GM12878 (cell line): ENCODE measurements around the gene CRYBB2. TPM values are rescaled to one million over a fixed set of nuclear protein-coding genes. Genes with fewer than 3 reads are reported as not detected.

Source experiments
- ATAC-seq: fragments of 200-7000 bp; cut with Tn5 transposase; 3 replicates; pipeline ENCODE4 v1.9.1; 2020; ENCODE audit warnings: mild to moderate bottlenecking, moderate library complexity
- BruUV-seq: library from RNA; stranded (reverse); fragments of 400-500 nt; replicated peaks from 2 replicates; lab custom pipeline; 2021; lab: Mats Ljungman, UMichigan
- CTCF ChIA-PET: fragments of 300-600 bp; sonication (Branson Sonifier 250); formaldehyde crosslinking; extraction: SDS; loops from one replicate; lab custom pipeline; 2021; ENCODE audit warnings: inconsistent platforms; lab: Yijun Ruan, JAX
- POLR2A ChIA-PET: fragments of 350-600 bp; formaldehyde crosslinking; extraction: SDS; loops from one replicate; lab custom pipeline; 2021; ENCODE audit warnings: inconsistent platforms; lab: Charles Lee
- RAD21 ChIA-PET: fragments of 300-600 bp; sonication (Branson Sonifier 250); formaldehyde crosslinking; loops from one replicate; lab custom pipeline; 2023; ENCODE audit warnings: antibody characterized with exemption; ENCODE audit not compliant: unreplicated experiment; lab: Charles Lee
- SMC1A ChIA-PET: fragments of 300-600 bp; sonication (Branson Sonifier 250); formaldehyde crosslinking; loops from one replicate; lab custom pipeline; 2023; ENCODE audit not compliant: unreplicated experiment, uncharacterized antibody; lab: Charles Lee
- DNase-seq: peaks from one replicate; pipeline ENCODE4 v3.0.0-alpha.2; 2011; ENCODE audit warnings: low read depth, low spot score
- FAIRE-seq: peaks from 3 replicates; lab custom pipeline; 2011; peaks lifted over from hg19 to GRCh38; lab: Jason Lieb, UNC
- H2AFZ ChIP-seq: 2 replicates; pipeline ENCODE4 v1.6.0; 2011; ENCODE audit warnings: low read depth, low read length, control low read depth; ENCODE audit not compliant: control insufficient read depth
- H3K27ac ChIP-seq: 2 replicates; pipeline ENCODE4 v1.5.1; 2011; ENCODE audit warnings: control low read depth; ENCODE audit not compliant: control insufficient read depth, insufficient read depth
- H3K27me3 ChIP-seq, 2 experiments: replicated peaks in 1 of 2; 2 replicates each; pipeline versions ENCODE4 v1.6.0 to v1.6.1; 2011; ENCODE audit warnings: low read length in 1 of 2; ENCODE audit not compliant: control insufficient read depth in 2 of 2, insufficient read depth in 2 of 2
- H3K36me3 ChIP-seq, 2 experiments: 2 replicates each; pipeline ENCODE4 v1.5.1; 2011; ENCODE audit warnings: low read length in 1 of 2; ENCODE audit not compliant: control insufficient read depth in 2 of 2, insufficient read depth in 2 of 2
- H3K4me1 ChIP-seq: 2 replicates; pipeline ENCODE4 v1.6.1; 2011; ENCODE audit warnings: mild to moderate bottlenecking, low read length, moderate library complexity, mixed read lengths; ENCODE audit not compliant: control insufficient read depth, insufficient read depth
- H3K4me2 ChIP-seq: 2 replicates; pipeline ENCODE4 v1.6.0; 2011; ENCODE audit warnings: control low read depth; ENCODE audit not compliant: control insufficient read depth, insufficient read depth
- H3K4me3 ChIP-seq: fragments of 200-600 bp; sonication (generic); 2 replicates; pipeline ENCODE4 v1.5.1; 2016
- H3K79me2 ChIP-seq: 2 replicates; pipeline ENCODE4 v1.6.0; 2011; ENCODE audit warnings: low read length; ENCODE audit not compliant: control insufficient read depth, insufficient read depth
- H3K9ac ChIP-seq: 2 replicates; pipeline ENCODE4 v1.8.0; 2011; ENCODE audit warnings: low read length, control low read depth, mixed read lengths; ENCODE audit not compliant: control insufficient read depth, insufficient read depth
- H3K9me3 ChIP-seq: replicated peaks from 3 replicates; pipeline ENCODE4 v1.5.1; 2011; ENCODE audit warnings: mild to moderate bottlenecking, low read length; ENCODE audit not compliant: control insufficient read depth, insufficient read depth
- H4K20me1 ChIP-seq: 2 replicates; pipeline ENCODE4 v1.6.0; 2011; ENCODE audit not compliant: control insufficient read depth, insufficient read depth
- JUND ChIP-seq: IDR thresholded peaks from 2 replicates; pipeline ENCODE4 v1.6.1; 2012; ENCODE audit warnings: low read depth, mild to moderate bottlenecking, low read length, improper control_type of control experiment, moderate library complexity
- MLLT1 ChIP-seq: fragments of 450-650 bp; IDR thresholded peaks from 2 replicates; pipeline ENCODE4 v1.6.1; 2016; ENCODE audit warnings: mild to moderate bottlenecking
- NR2C1 ChIP-seq: fragments of 450-650 bp; IDR thresholded peaks from 2 replicates; pipeline ENCODE4 v1.6.1; 2017; ENCODE audit warnings: antibody characterized with exemption, mild to moderate bottlenecking, moderate library complexity
- RFX5 ChIP-seq: IDR thresholded peaks from 2 replicates; pipeline ENCODE4 v1.6.1; 2011; ENCODE audit warnings: low read depth, low read length, improper control_type of control experiment
- SIN3A ChIP-seq: IDR thresholded peaks from 2 replicates; pipeline ENCODE4 v1.6.1; 2012; ENCODE audit warnings: low read depth, low read length, improper control_type of control experiment
- WGBS: methylation state at CpG from one replicate; pipeline ENCODE4 v1.1.6; 2016; ENCODE audit warnings: low lambda C conversion rate; ENCODE audit not compliant: insufficient replicate concordance, insufficient coverage; ENCODE audit errors: missing lambda C conversion rate; 5-methylcytosine and 5-hydroxymethylcytosine counted together
- in situ Hi-C: fragments of 300-500 bp; cut with MboI; formaldehyde crosslinking; loops from 9 replicates; pipeline ENCODE4 v1.14.3; 2018; ENCODE audit warnings: mixed read lengths
- intact Hi-C: fragments of 100-400 bp; cut with micrococcal nuclease; formaldehyde crosslinking; loops from one replicate; pipeline ENCODE4 v1.14.2; 2022; ENCODE audit not compliant: unreplicated experiment
- polyA plus RNA-seq, 11 experiments: library from polyadenylated mRNA; depleted of rRNA in 4 of 11; unstranded in 6 of 11; stranded (reverse) in 5 of 11; fragments of >200 nt; fragmentation: Nextera tagmentation in 4 of 11; fragmentation: Illumina TruSeq in 1 of 11; extraction: Ambion mirVana in 4 of 11; extraction: Trizol in 1 of 11; gene quantifications; 1 replicate in 1 of 11; 2 replicates in 10 of 11; pipeline versions ENCODE4 v1.2.1 to v1.2.3, GENCODE V29; 2011 to 2016; ENCODE audit warnings: inconsistent platforms in 2 of 11, missing spikeins in 2 of 11, low read depth in 1 of 11
- total RNA-seq, 4 experiments: library from RNA; depleted of rRNA in 3 of 4; stranded (reverse); fragments of >200 nt in 3 of 4; fragmentation: Illumina TruSeq in 1 of 4; extraction: Trizol in 1 of 4; gene quantifications; 2 replicates each; pipeline versions ENCODE4 v1.2.1 to v1.2.3, GENCODE V29; 2013 to 2021

CRYBB2 gene
- total and polyA plus RNA-seq, 10 of the 15 experiments (the other 5 are each of a cell fraction or from before 2014, with no cell fraction given): not detected

GRCh38 chr22:25199731-25200520 lies 19.5 kb upstream of the CRYBB2 start, which contains the start of gene CRYBB3:
CRYBB3 (plus strand) TSS chr22:25199858; CDS start chr22:25201397, 1,539 bp downstream.
- Histone ChIP-seq H3K4me2 (no peak within 1 kb of the TSS), H3K36me3 (no peaks in the 10 kb centered on the region), H2AFZ (no peak within 1 kb of the TSS), H3K79me2 (no peaks in the 10 kb centered on the region), H4K20me1 (no peaks in the 10 kb centered on the region), H3K4me3 (no peak within 1 kb of the TSS), H3K9me3 (no peaks in the 10 kb centered on the region), H3K27ac (no peak within 1 kb of the TSS), H3K9ac (no peak within 1 kb of the TSS), H3K27me3 (no peaks in the 10 kb centered on the region; a peak in 1 of 4 replicates), H3K4me1 (no peaks in the 10 kb centered on the region)
- ATAC-seq (no peak; the same call in 2 of the 3 replicates), FAIRE-seq (no peak), DNase-seq (no peak)
- WGBS: 15% methylated on average over 17 of the region's 17 CpGs
- no TSS peak for BruUV-seq
- in situ Hi-C loops: no loop called here
- intact Hi-C loops: no loop called here
- TF ChIP-seq JUND: no peak
- no peak for TF ChIP-seq RFX5
- TF ChIP-seq NR2C1: no peak
- no peak for TF ChIP-seq SIN3A
- no peak for TF ChIP-seq MLLT1
- CTCF ChIA-PET: interaction anchor here (0.5 to 2.6 kb wide), 4 partner anchors 63 to 353 kb away, joined by 3 to 19 read pairs (median 3); no protein-coding TSS in a partner anchor
- RAD21 ChIA-PET: no interaction called here
- POLR2A ChIA-PET: interaction anchor here (0.5 kb wide), 1 partner anchor 137 kb away, joined by 4 read pairs; no protein-coding TSS in a partner anchor
- SMC1A ChIA-PET: no interaction called here
